NCI-H2196 treated with DMSO at 0.1 percent for 48 hours (cell line): ENCODE results near the gene ZNG1F.
"Not testable (repeated sequence)": the region's sequence is repeated elsewhere in the genome, so short reads cannot be mapped to it uniquely, and the experiment has no call there.

ENCODE experiments used
- DNase-seq: peaks from one replicate; lab custom pipeline; 2025; ENCODE audit not compliant: unreplicated experiment; lab: John Stamatoyannopoulos, UW

ZNG1F gene

DNA sequence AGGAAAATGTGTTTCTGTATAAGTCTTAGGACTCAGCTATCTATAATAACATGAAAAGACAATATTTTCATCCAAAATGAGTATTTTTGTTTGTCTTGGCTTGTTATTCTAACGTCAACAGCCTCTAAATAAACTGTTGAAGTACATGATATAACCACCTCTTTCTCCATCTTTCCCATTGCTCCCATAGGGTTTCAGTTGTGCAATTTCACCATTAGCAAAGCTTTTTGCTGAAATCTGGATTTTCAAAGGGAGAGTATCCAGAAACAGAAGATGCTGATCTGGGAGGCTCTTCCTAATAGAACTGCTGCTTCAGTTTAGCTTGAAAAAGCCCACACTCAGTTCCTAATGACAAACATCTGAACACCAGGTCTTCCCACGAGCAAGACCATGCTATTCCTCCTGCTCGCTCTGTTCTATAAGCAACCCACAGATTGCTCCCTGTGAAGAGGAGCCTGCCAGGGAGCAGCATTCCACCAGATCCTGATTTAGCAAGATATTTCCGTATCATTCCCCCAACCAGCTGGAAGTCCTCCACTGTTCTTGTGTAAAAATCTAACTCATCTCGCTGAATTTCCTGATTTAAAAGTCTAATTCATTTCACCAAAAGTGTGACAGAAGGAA lies 101.8 kb downstream of the ZNG1F start:
- DNase-seq: not testable (repeated sequence)

DNA sequence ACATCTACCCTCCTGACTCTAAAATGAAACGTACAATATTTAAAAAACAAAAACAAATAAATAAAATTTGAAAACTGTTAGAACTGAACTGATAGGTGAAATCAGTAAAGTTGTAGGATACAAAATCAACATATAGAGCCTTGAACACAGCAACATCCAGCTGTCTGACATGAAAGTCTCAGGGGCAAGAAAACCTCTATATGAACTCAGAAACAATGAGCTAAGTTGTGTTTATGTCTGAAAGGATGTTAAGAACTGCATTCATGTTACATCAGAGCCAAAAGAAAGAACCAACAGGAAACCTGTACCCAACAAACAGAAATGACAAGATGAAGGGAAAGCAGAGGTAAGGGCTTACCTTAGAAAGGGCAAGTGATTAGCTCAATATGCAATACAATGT lies 102.4 kb downstream of the ZNG1F start:
- not testable (repeated sequence) for DNase-seq

DNA sequence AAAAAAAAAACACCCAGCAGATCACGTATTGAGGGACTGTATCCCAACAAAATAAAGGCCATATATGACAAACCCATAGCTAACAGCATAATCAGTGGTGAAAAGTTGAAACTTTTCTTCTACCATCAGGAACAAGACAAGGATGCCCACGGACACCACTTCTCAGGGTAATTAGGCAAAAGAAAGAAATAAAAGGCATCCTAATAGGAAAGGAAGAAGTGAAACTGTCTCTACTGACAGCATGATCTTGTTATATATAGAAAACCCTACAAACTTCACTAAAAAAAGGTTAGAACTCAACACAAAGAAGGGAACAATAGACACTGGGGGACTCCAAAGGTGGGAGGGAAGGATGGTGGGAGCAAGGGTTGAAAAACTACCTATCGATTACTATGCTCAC lies 102.9 kb downstream of the ZNG1F start:
- not testable (repeated sequence) for DNase-seq

DNA sequence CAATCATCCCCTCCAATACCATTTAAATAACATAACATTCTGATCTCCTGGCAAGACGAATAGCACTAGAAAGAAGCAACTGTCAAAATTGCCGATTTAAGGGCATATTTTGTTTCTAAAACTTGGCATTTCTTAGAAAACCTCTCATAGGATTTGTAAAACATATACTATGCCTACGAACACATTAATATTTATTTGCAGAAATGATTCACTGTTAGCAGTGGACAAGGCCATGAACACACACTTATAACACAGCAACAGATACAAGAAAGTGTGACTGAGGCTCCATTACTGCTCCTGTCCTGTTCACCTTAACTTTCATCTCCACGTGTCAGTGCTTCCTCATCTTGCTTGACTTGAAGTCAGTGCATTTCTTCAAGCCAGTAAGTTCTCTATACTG lies 106.8 kb downstream of the ZNG1F start:
- DNase-seq: not testable (repeated sequence)
